ENCODE measurements around the gene PANX2.
"Not testable (repeated sequence)": the region's sequence is repeated elsewhere in the genome, so short reads cannot be mapped to it uniquely, and the experiment has no call there.

Gene PANX2

GRCh38 chr22:50141891-50142363 lies 28.6 kb upstream of the PANX2 start:
- Mint-ChIP-seq H3K4me3 (no peak overlapping the region), H3K27ac (no peak overlapping the region), H3K4me1 (ENCODE audit: low read depth) (no peaks in the 10 kb centered on the region), H3K27me3 (peaks cover 13% of the 10 kb centered on the region), H3K36me3 (ENCODE audit: low read depth) (no peaks in the 10 kb centered on the region), H3K9me3 (no peaks in the 10 kb centered on the region)
- DNase-seq = no peak

- H3K4me1 Mint-ChIP-seq (ENCODE audit: low read depth) = no peaks in the 10 kb centered on the region
- no peak overlapping the region for H3K4me3 Mint-ChIP-seq
- DNase-seq = no peak
- no peaks in the 10 kb centered on the region for H3K36me3 Mint-ChIP-seq (ENCODE audit: low read depth)
- H3K27me3 Mint-ChIP-seq = peaks cover 13% of the 10 kb centered on the region
- H3K27ac Mint-ChIP-seq = no peak overlapping the region
- no peaks in the 10 kb centered on the region for H3K9me3 Mint-ChIP-seq
These were observed 27.4 kb upstream of the PANX2 start for GRCh38 chr22:50143096-50143495.

- Mint-ChIP-seq H3K9me3 (no peaks in the 10 kb centered on the region), H3K4me1 (ENCODE audit: low read depth) (peaks cover 3% of the 10 kb centered on the region), H3K4me3 (no peak overlapping the region), H3K27me3 (peaks cover 10% of the 10 kb centered on the region), H3K36me3 (ENCODE audit: low read depth) (no peaks in the 10 kb centered on the region), H3K27ac (no peak overlapping the region)
- no peak for DNase-seq
These were observed 26.4 kb upstream of the PANX2 start for GRCh38 chr22:50144005-50144614.

GRCh38 chr22:50145721-50146438 lies 24.7 kb upstream of the PANX2 start:
- Mint-ChIP-seq H3K27ac (no peak overlapping the region), H3K4me1 (ENCODE audit: low read depth) (peaks cover 3% of the 10 kb centered on the region), H3K27me3 (peaks cover 9% of the 10 kb centered on the region)

GRCh38 chr22:50146439-50147238 lies 23.9 kb upstream of the PANX2 start:
- Mint-ChIP-seq H3K4me1 (ENCODE audit: low read depth) (peaks cover 3% of the 10 kb centered on the region), H3K4me3 (no peak overlapping the region), H3K27ac (no peak overlapping the region), H3K27me3 (peaks cover 9% of the 10 kb centered on the region), H3K36me3 (ENCODE audit: low read depth) (no peaks in the 10 kb centered on the region), H3K9me3 (no peaks in the 10 kb centered on the region)
- DNase-seq = no peak

More at GRCh38 chr22:50145721-50146438, 24.7 kb upstream of the PANX2 start:
- DNase-seq = no peak
- no peaks in the 10 kb centered on the region for H3K9me3 Mint-ChIP-seq
- no peaks in the 10 kb centered on the region for H3K36me3 Mint-ChIP-seq (ENCODE audit: low read depth)
- no peak overlapping the region for H3K4me3 Mint-ChIP-seq

GRCh38 chr22:50147258-50148165 lies 23.0 kb upstream of the PANX2 start:
- not testable (repeated sequence) for H3K4me1 Mint-ChIP-seq (ENCODE audit: low read depth); H3K4me3 Mint-ChIP-seq; H3K36me3 Mint-ChIP-seq (ENCODE audit: low read depth); H3K27me3 Mint-ChIP-seq; DNase-seq; H3K9me3 Mint-ChIP-seq; H3K27ac Mint-ChIP-seq

GRCh38 chr22:50148166-50148500 lies 22.4 kb upstream of the PANX2 start:
- DNase-seq = no peak
- H3K4me3 Mint-ChIP-seq = no peak overlapping the region
- no peaks in the 10 kb centered on the region for H3K9me3 Mint-ChIP-seq
- peaks cover 3% of the 10 kb centered on the region for H3K4me1 Mint-ChIP-seq (ENCODE audit: low read depth)
- no peak overlapping the region for H3K27ac Mint-ChIP-seq
- H3K36me3 Mint-ChIP-seq (ENCODE audit: low read depth) = no peaks in the 10 kb centered on the region
- peaks cover 5% of the 10 kb centered on the region for H3K27me3 Mint-ChIP-seq

- Mint-ChIP-seq H3K36me3 (ENCODE audit: low read depth) (no peaks in the 10 kb centered on the region), H3K4me1 (ENCODE audit: low read depth) (peaks cover 3% of the 10 kb centered on the region), H3K4me3 (no peak overlapping the region), H3K27ac (no peak overlapping the region), H3K27me3 (peaks cover 3% of the 10 kb centered on the region), H3K9me3 (no peaks in the 10 kb centered on the region)
- DNase-seq = peak; percentile 83
These were observed 21.4 kb upstream of the PANX2 start for GRCh38 chr22:50148991-50149721.

- H3K4me1 Mint-ChIP-seq (ENCODE audit: low read depth) = peaks cover 3% of the 10 kb centered on the region
- H3K36me3 Mint-ChIP-seq (ENCODE audit: low read depth) = no peaks in the 10 kb centered on the region
- peaks cover 3% of the 10 kb centered on the region for H3K27me3 Mint-ChIP-seq
- no peak overlapping the region for H3K4me3 Mint-ChIP-seq
- DNase-seq = no peak
- no peak overlapping the region for H3K27ac Mint-ChIP-seq
- no peaks in the 10 kb centered on the region for H3K9me3 Mint-ChIP-seq
These were observed 20.1 kb upstream of the PANX2 start for GRCh38 chr22:50150161-50151129.

GRCh38 chr22:50151571-50152537 lies 18.7 kb upstream of the PANX2 start:
- H3K4me3 Mint-ChIP-seq = no peak overlapping the region
- H3K36me3 Mint-ChIP-seq (ENCODE audit: low read depth) = no peaks in the 10 kb centered on the region
- H3K27ac Mint-ChIP-seq = no peak overlapping the region
- H3K9me3 Mint-ChIP-seq = no peaks in the 10 kb centered on the region
- DNase-seq = no peak
- H3K4me1 Mint-ChIP-seq (ENCODE audit: low read depth) = peaks cover 3% of the 10 kb centered on the region
- peaks cover 3% of the 10 kb centered on the region for H3K27me3 Mint-ChIP-seq

GRCh38 chr22:50153056-50153755 lies 17.3 kb upstream of the PANX2 start:
- Mint-ChIP-seq H3K27ac (no peak overlapping the region), H3K9me3 (no peaks in the 10 kb centered on the region), H3K36me3 (ENCODE audit: low read depth) (no peaks in the 10 kb centered on the region), H3K4me3 (no peak overlapping the region), H3K27me3 (peaks cover 3% of the 10 kb centered on the region), H3K4me1 (ENCODE audit: low read depth) (peaks cover 3% of the 10 kb centered on the region)
- no peak for DNase-seq

Data from activated T-cell treated with anti-CD3 and anti-CD28 coated beads, Interleukin-2, amount 50 U/mL, for 24 hours (primary cell).